ENCODE results near the gene ZNF846. TPM values are rescaled to one million over a fixed set of nuclear protein-coding genes. Genes with fewer than 3 reads are reported as not detected.

The ZNF846 gene
- total and polyA plus RNA-seq, 9 of the 15 experiments (the other 6 are each of a cell fraction or from before 2014, with no cell fraction given): 4.1 to 8.7 (median 7.8) TPM

- TF ChIP-seq NCOA6 (IDR thresholded peaks at IDR 0.05): no peak
- no peak for TF ChIP-seq THAP7 (CRISPR knock-in tag; IDR thresholded peaks at IDR 0.05)
- no peak for TF ChIP-seq RHOXF2B (CRISPR knock-in tag; conservative IDR thresholded peaks at IDR 0.05)
- TF ChIP-seq NR2F6 (CRISPR knock-in tag; IDR thresholded peaks at IDR 0.05): no peak
- TF ChIP-seq L3MBTL2 (IDR thresholded peaks at IDR 0.05): no peak
- TF ChIP-seq DDX20 (tag; IDR thresholded peaks at IDR 0.05; ENCODE audit: low read depth): no peak
- TF ChIP-seq SREBF1 (IDR thresholded peaks at IDR 0.05; ENCODE audit: borderline replicate concordance, low read depth, low read length): no peak
- no peak for TF ChIP-seq CBX3 (IDR thresholded peaks at IDR 0.05; ENCODE audit: borderline replicate concordance in 1 of 2, low read length in 2 of 2)
- no peak for TF ChIP-seq KDM5B (IDR thresholded peaks at IDR 0.05; ENCODE audit: insufficient replicate concordance, low read depth, low read length)
- TF ChIP-seq ZNF76 (CRISPR knock-in tag; IDR thresholded peaks at IDR 0.05; ENCODE audit: borderline replicate concordance): no peak
- 0 out of 4 replicates have a peak, but pooled peaks of 1 of the 2 experiments have one; percentile 12 for TF ChIP-seq KDM1A (IDR thresholded peaks at IDR 0.05)
- no peak for TF ChIP-seq NCOA4 (IDR thresholded peaks at IDR 0.05; ENCODE audit: partially characterized antibody)
- 0 out of 2 replicates have a peak, but pooled peaks have one; percentile 29 for TF ChIP-seq ZBTB9 (CRISPR knock-in tag; IDR thresholded peaks at IDR 0.05)
- TF ChIP-seq TAF9B (IDR thresholded peaks at IDR 0.05; ENCODE audit: partially characterized antibody): peak; percentile 89
- no peak for TF ChIP-seq ZNF3 (CRISPR knock-in tag; IDR thresholded peaks at IDR 0.05)
- no peak for TF ChIP-seq ZNF212 (CRISPR knock-in tag; IDR thresholded peaks at IDR 0.05)
- no peak for TF ChIP-seq ZNF277 (CRISPR knock-in tag; IDR thresholded peaks at IDR 0.05; ENCODE audit: borderline replicate concordance)
- TF ChIP-seq HDGF (IDR thresholded peaks at IDR 0.05): no peak
- no peak for TF ChIP-seq CBX5 (IDR thresholded peaks at IDR 0.05; ENCODE audit: borderline replicate concordance, low read depth)
- no peak for TF ChIP-seq BDP1 (IDR thresholded peaks at IDR 0.05; ENCODE audit: insufficient read depth, insufficient read length)
- no peak for TF ChIP-seq CBX1 (IDR thresholded peaks at IDR 0.05; ENCODE audit: low read depth)
- peak; percentile 68 for TF ChIP-seq ESRRA (IDR thresholded peaks at IDR 0.05; ENCODE audit: borderline replicate concordance, low read depth)
Measured at GRCh38 chr19:9818175-9818733, 49.7 kb upstream of the ZNF846 start (continued).

Measured in K562 (cell line).